ENCODE measurements around the gene UNC5C. TPM values are rescaled to one million over a fixed set of nuclear protein-coding genes. Genes with fewer than 3 reads are reported as not detected.

UNC5C gene
- total RNA-seq, 2 donors from 2014 or later, result 5.3 to 10.0 TPM

DNA sequence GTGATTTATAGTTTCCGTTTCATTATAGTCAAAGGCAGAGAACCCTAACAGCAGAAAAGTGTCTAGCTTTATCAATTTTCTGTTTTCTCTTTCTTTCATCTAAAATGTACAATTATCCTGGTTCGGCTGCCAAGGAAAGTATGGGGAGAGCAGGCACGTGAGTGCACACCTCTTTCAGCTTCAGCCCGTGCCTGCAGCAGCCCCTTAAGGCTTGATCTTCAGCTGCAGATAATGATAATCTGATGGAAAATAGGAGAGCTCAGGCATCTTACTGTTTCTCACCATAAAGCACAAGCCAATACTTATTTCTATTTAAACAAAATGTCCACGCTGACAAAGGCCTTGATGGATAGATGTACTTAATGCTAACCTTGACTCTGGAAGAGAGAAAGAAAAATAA is 334.4 kb downstream of the UNC5C start:
- no peaks in the 10 kb centered on the region for H3K9me3 ChIP-seq
- no peaks in the 10 kb centered on the region for H3K36me3 ChIP-seq
- peaks cover 0 to under 1% of the 10 kb centered on the region in 2 donors for H3K4me1 ChIP-seq (ENCODE audit: control insufficient read depth in 1 of 2, low read depth in 2 of 2)
- TF ChIP-seq, protein P1, sequence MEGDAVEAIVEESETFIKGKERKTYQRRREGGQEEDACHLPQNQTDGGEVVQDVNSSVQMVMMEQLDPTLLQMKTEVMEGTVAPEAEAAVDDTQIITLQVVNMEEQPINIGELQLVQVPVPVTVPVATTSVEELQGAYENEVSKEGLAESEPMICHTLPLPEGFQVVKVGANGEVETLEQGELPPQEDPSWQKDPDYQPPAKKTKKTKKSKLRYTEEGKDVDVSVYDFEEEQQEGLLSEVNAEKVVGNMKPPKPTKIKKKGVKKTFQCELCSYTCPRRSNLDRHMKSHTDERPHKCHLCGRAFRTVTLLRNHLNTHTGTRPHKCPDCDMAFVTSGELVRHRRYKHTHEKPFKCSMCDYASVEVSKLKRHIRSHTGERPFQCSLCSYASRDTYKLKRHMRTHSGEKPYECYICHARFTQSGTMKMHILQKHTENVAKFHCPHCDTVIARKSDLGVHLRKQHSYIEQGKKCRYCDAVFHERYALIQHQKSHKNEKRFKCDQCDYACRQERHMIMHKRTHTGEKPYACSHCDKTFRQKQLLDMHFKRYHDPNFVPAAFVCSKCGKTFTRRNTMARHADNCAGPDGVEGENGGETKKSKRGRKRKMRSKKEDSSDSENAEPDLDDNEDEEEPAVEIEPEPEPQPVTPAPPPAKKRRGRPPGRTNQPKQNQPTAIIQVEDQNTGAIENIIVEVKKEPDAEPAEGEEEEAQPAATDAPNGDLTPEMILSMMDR (IDR thresholded peaks at IDR 0.05), result no peak
- no peak for DNase-seq (ENCODE audit: low spot score)
- no peak for ATAC-seq (ENCODE audit: insufficient number of reproducible peaks, low FRiP score, low read depth)
- H3K27me3 ChIP-seq (replicated peaks; ENCODE audit: insufficient read depth), result no peaks in the 10 kb centered on the region
- no peak overlapping the region for H3K4me3 ChIP-seq
- no peak overlapping the region for H3K27ac ChIP-seq

DNA sequence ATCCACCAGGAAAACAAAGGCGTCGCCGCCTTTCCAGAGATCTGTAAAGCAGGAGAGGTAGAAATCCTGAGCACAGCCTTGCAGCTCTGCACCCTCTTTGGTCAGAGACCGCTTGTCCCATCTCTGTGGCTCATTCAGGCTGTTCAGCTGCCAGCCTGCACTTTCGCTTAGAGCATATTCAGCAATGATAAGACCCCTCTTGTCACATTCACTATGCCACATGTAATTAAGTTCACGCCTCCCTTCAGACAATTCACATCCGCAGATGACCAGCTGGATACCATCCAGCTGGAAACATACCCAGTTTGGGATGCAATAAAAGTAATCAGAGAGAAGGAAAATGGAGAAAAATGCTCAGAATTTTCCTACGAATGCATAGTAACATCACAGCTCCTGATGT is 335.4 kb downstream of the UNC5C start:
- ATAC-seq (ENCODE audit: insufficient number of reproducible peaks, low FRiP score, low read depth) (no peak), DNase-seq (ENCODE audit: low spot score) (no peak)
- no peaks in the 10 kb centered on the region for H3K9me3 ChIP-seq

DNA sequence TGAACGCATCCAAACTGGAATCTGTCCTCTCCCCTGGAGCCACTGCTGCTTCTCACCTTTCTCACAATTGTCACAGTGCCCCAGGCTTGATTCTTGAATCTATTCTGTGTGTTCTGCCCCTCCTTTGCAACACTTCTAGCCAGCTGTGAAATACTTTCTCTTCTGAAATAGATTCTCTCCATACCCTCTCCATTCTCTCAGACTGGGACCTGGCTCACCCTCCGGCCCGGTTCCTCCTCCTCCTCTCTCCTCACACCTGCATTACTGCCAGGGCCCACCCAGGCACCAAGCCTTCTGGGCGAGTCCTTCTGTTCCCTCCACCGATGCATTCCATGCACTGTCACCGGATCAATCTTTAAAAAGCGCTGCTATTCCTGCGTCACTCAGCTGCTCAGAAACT is 336.1 kb downstream of the UNC5C start:
- H3K9me3 ChIP-seq, result no peaks in the 10 kb centered on the region
- no peaks in the 10 kb centered on the region for H3K27me3 ChIP-seq (replicated peaks; ENCODE audit: insufficient read depth)
- H3K4me3 ChIP-seq, result no peak overlapping the region
- ATAC-seq (ENCODE audit: insufficient number of reproducible peaks, low FRiP score, low read depth) (no peak), DNase-seq (ENCODE audit: low spot score) (no peak)
- H3K27ac ChIP-seq, result no peak overlapping the region
- no peaks in the 10 kb centered on the region for H3K36me3 ChIP-seq
- no peaks in the 10 kb centered on the region for H3K4me1 ChIP-seq (ENCODE audit: control insufficient read depth in 1 of 2, low read depth in 2 of 2)
- TF ChIP-seq, protein P1 (IDR thresholded peaks at IDR 0.05), result no peak

More for the DNA sequence above, 335.4 kb downstream of the UNC5C start:
- Histone ChIP-seq H3K4me1 (ENCODE audit: control insufficient read depth in 1 of 2, low read depth in 2 of 2) (no peaks in the 10 kb centered on the region), H3K27me3 (replicated peaks; ENCODE audit: insufficient read depth) (no peaks in the 10 kb centered on the region), H3K36me3 (no peaks in the 10 kb centered on the region), H3K27ac (no peak overlapping the region), H3K4me3 (no peak overlapping the region)
- TF ChIP-seq, protein P1 (IDR thresholded peaks at IDR 0.05), result no peak

DNA sequence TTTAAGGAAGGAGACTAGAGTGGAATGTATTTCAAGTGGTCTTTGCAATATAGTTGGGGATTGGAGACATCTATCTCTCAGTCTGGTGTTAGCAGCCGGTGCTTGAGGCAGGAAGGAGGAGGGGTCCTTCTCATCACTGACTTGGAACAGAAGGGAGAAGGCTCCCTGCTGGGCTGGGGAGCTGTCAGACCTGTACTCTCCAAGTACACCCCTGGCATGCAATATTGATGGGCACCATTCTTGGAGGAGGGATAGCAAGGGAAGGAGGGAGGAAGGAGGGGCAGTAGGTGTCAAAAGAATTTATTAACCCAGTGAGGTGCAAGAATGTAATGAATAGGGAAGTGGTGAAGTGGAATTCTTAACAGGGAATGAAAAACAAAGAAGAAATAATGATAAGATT is 338.8 kb downstream of the UNC5C start:
- Histone ChIP-seq H3K36me3 (no peaks in the 10 kb centered on the region), H3K9me3 (no peaks in the 10 kb centered on the region), H3K27me3 (replicated peaks; ENCODE audit: insufficient read depth) (no peaks in the 10 kb centered on the region), H3K4me1 (ENCODE audit: control insufficient read depth in 1 of 2, low read depth in 2 of 2) (no peaks in the 10 kb centered on the region), H3K27ac (no peak overlapping the region), H3K4me3 (no peak overlapping the region)
- DNase-seq (ENCODE audit: low spot score) (no peak), ATAC-seq (ENCODE audit: insufficient number of reproducible peaks, low FRiP score, low read depth) (no peak)
- TF ChIP-seq, protein P1 (IDR thresholded peaks at IDR 0.05), result no peak

DNA sequence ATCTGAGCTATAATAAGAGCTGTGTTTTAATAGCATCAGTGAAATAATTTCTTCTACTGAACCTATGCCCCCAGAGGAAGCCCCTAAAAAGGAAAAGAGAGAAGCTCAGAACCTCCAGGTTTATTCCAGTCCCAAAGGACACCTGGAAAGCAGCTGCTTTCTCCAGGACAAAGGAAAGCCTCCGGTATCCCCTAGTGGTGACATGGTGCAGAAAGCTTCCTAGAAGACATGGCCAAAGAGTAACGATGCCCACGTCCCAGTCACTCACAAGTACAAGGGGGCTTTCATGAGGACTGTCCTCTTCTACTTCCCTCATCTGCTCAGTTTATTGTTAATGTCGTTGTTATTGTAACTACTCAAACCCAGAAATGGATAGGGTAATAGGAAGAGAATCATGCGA is 343.9 kb downstream of the UNC5C start:
- DNase-seq (ENCODE audit: low spot score) (no peak), ATAC-seq (ENCODE audit: insufficient number of reproducible peaks, low FRiP score, low read depth) (no peak)
- H3K9me3 ChIP-seq, result no peaks in the 10 kb centered on the region
- H3K4me3 ChIP-seq, result no peak overlapping the region
- H3K27me3 ChIP-seq (replicated peaks; ENCODE audit: insufficient read depth), result no peaks in the 10 kb centered on the region
- TF ChIP-seq, protein P1 (IDR thresholded peaks at IDR 0.05), result no peak
- no peaks in the 10 kb centered on the region for H3K4me1 ChIP-seq (ENCODE audit: control insufficient read depth in 1 of 2, low read depth in 2 of 2)
- no peaks in the 10 kb centered on the region for H3K36me3 ChIP-seq
- no peak overlapping the region for H3K27ac ChIP-seq

Data from thoracic aorta (tissue), 2 donors.